ENCODE results near the gene ACSF3. TPM values are rescaled to one million over a fixed set of nuclear protein-coding genes. Genes with fewer than 3 reads are reported as not detected.

The ACSF3 gene
- total and polyA plus RNA-seq, 2 of the 4 experiments (the other 2 are of a cell fraction), result 9.5 to 14.2 TPM

DNA sequence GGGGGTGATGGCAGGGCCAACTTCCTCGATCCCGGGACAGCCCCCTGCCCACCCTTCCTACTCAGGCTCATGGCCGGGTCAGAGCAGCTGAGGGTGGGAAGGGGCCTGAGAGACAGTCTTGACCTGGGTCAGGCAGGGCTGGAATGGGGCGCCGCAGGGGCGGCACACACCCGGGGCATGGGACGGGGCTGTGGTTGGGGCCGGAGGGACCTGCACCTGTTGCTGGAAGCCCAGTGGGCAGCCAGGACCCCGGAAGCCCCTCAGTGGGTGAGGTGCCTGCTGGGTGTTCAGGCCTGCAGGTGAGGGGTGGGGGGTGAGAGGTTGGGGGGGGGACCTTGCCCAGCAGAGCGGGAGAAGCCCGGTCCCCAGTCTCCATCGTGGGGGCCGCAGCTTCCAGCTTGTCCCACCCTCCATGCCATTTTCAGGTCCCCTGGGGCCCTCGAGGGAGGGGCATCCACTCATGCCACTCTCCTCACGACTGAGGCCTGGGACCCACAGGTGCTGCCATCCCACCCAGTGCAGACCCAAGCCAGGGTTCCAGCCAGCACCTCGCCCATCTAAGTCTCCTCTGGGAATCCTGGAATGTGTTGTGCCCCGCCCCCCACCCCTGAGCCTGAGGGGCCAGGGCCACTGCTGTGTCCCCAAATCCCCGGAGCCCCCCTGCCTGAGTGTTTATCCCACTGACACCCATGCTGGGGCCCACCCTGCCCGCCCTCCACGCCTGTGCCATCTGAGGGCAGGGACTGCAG lies 43.4 kb upstream of the ACSF3 start:
- Histone ChIP-seq H4K91ac (ENCODE audit: insufficient read depth, low read depth, low read length) (no peak overlapping the region), H3K18ac (ENCODE audit: low read depth, low read length) (no peak overlapping the region), H3K9ac (ENCODE audit: low read depth, low read length) (no peak overlapping the region), H3K9me3 (ENCODE audit: control insufficient read depth, insufficient read depth, low read length) (no peaks in the 10 kb centered on the region), H3K4ac (ENCODE audit: low read depth, low read length) (no peak overlapping the region), H3K23ac (ENCODE audit: low read depth, low read length) (no peak overlapping the region), H4K20me1 (ENCODE audit: insufficient read depth, low read length) (no peaks in the 10 kb centered on the region; the same call in 1 of the 2 replicates), H3K27ac (ENCODE audit: insufficient read depth, low read length) (no peak overlapping the region), H2BK120ac (ENCODE audit: low read depth, low read length) (no peak overlapping the region), H3K4me3 (ENCODE audit: insufficient read depth, low read depth, low read length) (no peak overlapping the region), H2BK15ac (ENCODE audit: low read depth, low read length) (no peak overlapping the region), H3K79me1 (ENCODE audit: low read depth in 1 of 2, low read length in 2 of 2) (no peaks in the 10 kb centered on the region), H2BK20ac (ENCODE audit: low read depth, low read length) (no peak overlapping the region), H3K14ac (replicated peaks; ENCODE audit: low read depth, low read length) (no peak overlapping the region), H3K56ac (ENCODE audit: extremely low read depth, insufficient read depth, low read length) (no peak overlapping the region), H2AFZ (replicated peaks; ENCODE audit: low read length, poor library complexity) (no peak overlapping the region), H3K27me3 (ENCODE audit: control insufficient read depth, insufficient read depth, low read length) (peaks cover 39% of the 10 kb centered on the region), H3K36me3 (ENCODE audit: control insufficient read depth, insufficient read depth, low read length) (no peaks in the 10 kb centered on the region), H3K9me1 (ENCODE audit: insufficient read depth, low read length) (no peaks in the 10 kb centered on the region), H3K4me1 (ENCODE audit: control insufficient read depth, insufficient read depth, low read length) (no peaks in the 10 kb centered on the region), H4K8ac (ENCODE audit: low read depth in 2 of 2, low read length in 2 of 2) (no peak overlapping the region), H4K5ac (ENCODE audit: low read depth, low read length) (no peak overlapping the region), H3K4me2 (ENCODE audit: low read depth, low read length) (no peak overlapping the region), H2BK5ac (ENCODE audit: low read depth, low read length, poor library complexity, severe bottlenecking) (no peak overlapping the region), H2AK9ac (replicated peaks; ENCODE audit: low read depth, low read length, poor library complexity) (no peak overlapping the region), H2AK5ac (ENCODE audit: low read depth, low read length) (no peak overlapping the region)
- ChIA-PET CTCF (no interaction called here), POLR2A (ENCODE audit: unreplicated experiment) (no interaction called here)
- intact Hi-C loops (cut with micrococcal nuclease) (no loop called here), in situ Hi-C loops (cut with MboI; ENCODE audit: low sequenced_read_pairs) (no loop called here), dilution Hi-C loops (cut with HindIII; ENCODE audit: low sequenced_read_pairs, unreplicated experiment) (no loop called here)
- 63% methylated on average over 4 of the region's 21 CpGs; no CpG with 5 or more reads in 1 of the 2 experiments for WGBS, 2 experiments (ENCODE audit: extremely low coverage in 2 of 2, insufficient read length in 1 of 2)
- DNase-seq, result no peak
- ATAC-seq (ENCODE audit: low read depth), result no peak
- TF ChIP-seq POLR2A (IDR thresholded peaks at IDR 0.05; ENCODE audit: low read depth, low read length) (no peak), FOS (IDR thresholded peaks at IDR 0.05; ENCODE audit: low read depth, low read length) (no peak), CHD1 (IDR thresholded peaks at IDR 0.05; ENCODE audit: low read depth, low read length) (no peak), NFE2L2 (IDR thresholded peaks at IDR 0.05; ENCODE audit: low read depth, low read length) (no peak), SMC3 (IDR thresholded peaks at IDR 0.05; ENCODE audit: low read depth, low read length) (no peak), RAD21 (IDR thresholded peaks at IDR 0.05; ENCODE audit: low read length) (no peak), CEBPB (IDR thresholded peaks at IDR 0.05; ENCODE audit: low read depth, low read length) (no peak), MAFK (IDR thresholded peaks at IDR 0.05; ENCODE audit: low read depth, low read length) (no peak), RFX5 (IDR thresholded peaks at IDR 0.05; ENCODE audit: low read depth, low read length) (no peak), BHLHE40 (IDR thresholded peaks at IDR 0.05; ENCODE audit: low read depth, low read length) (no peak), ELK1 (IDR thresholded peaks at IDR 0.05; ENCODE audit: borderline replicate concordance, low read depth, low read length) (no peak), USF2 (IDR thresholded peaks at IDR 0.05; ENCODE audit: low read depth, low read length) (no peak), MAZ (IDR thresholded peaks at IDR 0.05; ENCODE audit: borderline replicate concordance, low read depth, low read length) (no peak), RCOR1 (IDR thresholded peaks at IDR 0.05; ENCODE audit: insufficient replicate concordance, low read length) (no peak)
- TF ChIP-seq, protein P1, sequence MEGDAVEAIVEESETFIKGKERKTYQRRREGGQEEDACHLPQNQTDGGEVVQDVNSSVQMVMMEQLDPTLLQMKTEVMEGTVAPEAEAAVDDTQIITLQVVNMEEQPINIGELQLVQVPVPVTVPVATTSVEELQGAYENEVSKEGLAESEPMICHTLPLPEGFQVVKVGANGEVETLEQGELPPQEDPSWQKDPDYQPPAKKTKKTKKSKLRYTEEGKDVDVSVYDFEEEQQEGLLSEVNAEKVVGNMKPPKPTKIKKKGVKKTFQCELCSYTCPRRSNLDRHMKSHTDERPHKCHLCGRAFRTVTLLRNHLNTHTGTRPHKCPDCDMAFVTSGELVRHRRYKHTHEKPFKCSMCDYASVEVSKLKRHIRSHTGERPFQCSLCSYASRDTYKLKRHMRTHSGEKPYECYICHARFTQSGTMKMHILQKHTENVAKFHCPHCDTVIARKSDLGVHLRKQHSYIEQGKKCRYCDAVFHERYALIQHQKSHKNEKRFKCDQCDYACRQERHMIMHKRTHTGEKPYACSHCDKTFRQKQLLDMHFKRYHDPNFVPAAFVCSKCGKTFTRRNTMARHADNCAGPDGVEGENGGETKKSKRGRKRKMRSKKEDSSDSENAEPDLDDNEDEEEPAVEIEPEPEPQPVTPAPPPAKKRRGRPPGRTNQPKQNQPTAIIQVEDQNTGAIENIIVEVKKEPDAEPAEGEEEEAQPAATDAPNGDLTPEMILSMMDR (conservative IDR thresholded peaks at IDR 0.05; ENCODE audit: low read depth, low read length), result no peak
- no TSS peak for BruUV-seq (replicated peaks)
